Astrocyte (in vitro differentiated cells and primary cell): ENCODE results near the gene MYBBP1A. TPM values are rescaled to one million over a fixed set of nuclear protein-coding genes. Genes with fewer than 3 reads are reported as not detected.

Experiments
- DNase-seq: peaks from one replicate; pipeline ENCODE4 v3.0.0-alpha.2; 2010; ENCODE audit warnings: low read depth
- FAIRE-seq: peaks from 2 replicates; lab custom pipeline; 2011; peaks lifted over from hg19 to GRCh38; lab: Jason Lieb, UNC
- H2AFZ ChIP-seq: 2 replicates; pipeline ENCODE4 v1.6.0; 2012; ENCODE audit warnings: low read depth, low read length, inconsistent platforms
- H3K27ac ChIP-seq: 2 replicates; pipeline ENCODE4 v1.5.1; 2011; ENCODE audit warnings: low read depth, low read length, inconsistent platforms
- H3K27me3 ChIP-seq: 2 replicates; pipeline ENCODE4 v1.6.0; 2011; ENCODE audit warnings: low read length, inconsistent platforms; ENCODE audit not compliant: insufficient read depth
- H3K36me3 ChIP-seq: 2 replicates; pipeline ENCODE4 v1.5.1; 2011; ENCODE audit warnings: low read length, inconsistent platforms; ENCODE audit not compliant: insufficient read depth
- H3K4me1 ChIP-seq: 2 replicates; pipeline ENCODE4 v1.5.1; 2011; ENCODE audit warnings: low read length, inconsistent platforms; ENCODE audit not compliant: insufficient read depth
- H3K4me2 ChIP-seq: 2 replicates; pipeline ENCODE4 v1.6.0; 2012; ENCODE audit warnings: low read length, inconsistent platforms
- H3K4me3 ChIP-seq: 2 replicates; pipeline ENCODE4 v1.5.1; 2011; ENCODE audit warnings: low read depth, mild to moderate bottlenecking, low read length, inconsistent platforms; ENCODE audit not compliant: insufficient read depth
- H3K79me2 ChIP-seq: 2 replicates; pipeline ENCODE4 v1.6.0; 2012; ENCODE audit warnings: mild to moderate bottlenecking, low read length, inconsistent platforms; ENCODE audit not compliant: insufficient read depth
- H3K9ac ChIP-seq: 2 replicates; pipeline ENCODE4 v1.6.0; 2012; ENCODE audit warnings: mild to moderate bottlenecking, low read length, inconsistent platforms
- H3K9me3 ChIP-seq: 2 replicates; pipeline ENCODE4 v1.5.1; 2012; ENCODE audit warnings: low read depth, mild to moderate bottlenecking, low read length, inconsistent platforms; ENCODE audit not compliant: insufficient read depth
- H4K20me1 ChIP-seq: 2 replicates; pipeline ENCODE4 v1.6.0; 2012; ENCODE audit warnings: low read length, inconsistent platforms; ENCODE audit not compliant: insufficient read depth
- H3K27ac Mint-ChIP-seq: one replicate; pipeline ENCODE4 v1.8.0; 2021; ENCODE audit warnings: mild to moderate bottlenecking, mixed read lengths; ENCODE audit not compliant: unreplicated experiment
- H3K27me3 Mint-ChIP-seq: one replicate; pipeline ENCODE4 v1.8.0; 2021; ENCODE audit warnings: low read depth, mixed read lengths; ENCODE audit not compliant: unreplicated experiment
- H3K36me3 Mint-ChIP-seq: one replicate; pipeline ENCODE4 v1.8.0; 2021; ENCODE audit warnings: low read depth, mixed read lengths; ENCODE audit not compliant: unreplicated experiment
- H3K4me1 Mint-ChIP-seq: one replicate; pipeline ENCODE4 v1.8.0; 2021; ENCODE audit warnings: low read depth, mixed read lengths; ENCODE audit not compliant: unreplicated experiment
- H3K4me3 Mint-ChIP-seq: one replicate; pipeline ENCODE4 v1.8.0; 2021; ENCODE audit warnings: mild to moderate bottlenecking, moderate library complexity, mixed read lengths; ENCODE audit not compliant: unreplicated experiment
- H3K9me3 Mint-ChIP-seq: one replicate; pipeline ENCODE4 v1.8.0; 2021; ENCODE audit warnings: mild to moderate bottlenecking, mixed read lengths; ENCODE audit not compliant: unreplicated experiment
- EZH2 ChIP-seq: IDR thresholded peaks from 2 replicates; pipeline ENCODE4 v1.6.1; 2012; ENCODE audit warnings: mild to moderate bottlenecking, low read length, inconsistent platforms; ENCODE audit not compliant: insufficient read depth
- total RNA-seq: library from RNA; stranded (reverse); gene quantifications from 2 replicates; pipeline ENCODE4 v1.2.1, GENCODE V29; 2021
- TF ChIP-seq, protein P1 (sequence below): IDR thresholded peaks from 2 replicates; pipeline ENCODE4 v1.5.1; 2011; ENCODE audit warnings: low read depth, mild to moderate bottlenecking, inconsistent platforms, low read length, moderate library complexity; ENCODE audit not compliant: insufficient read depth

The MYBBP1A gene
- total RNA-seq, 1 donor from 2014 or later: 71.1 TPM

DNA sequence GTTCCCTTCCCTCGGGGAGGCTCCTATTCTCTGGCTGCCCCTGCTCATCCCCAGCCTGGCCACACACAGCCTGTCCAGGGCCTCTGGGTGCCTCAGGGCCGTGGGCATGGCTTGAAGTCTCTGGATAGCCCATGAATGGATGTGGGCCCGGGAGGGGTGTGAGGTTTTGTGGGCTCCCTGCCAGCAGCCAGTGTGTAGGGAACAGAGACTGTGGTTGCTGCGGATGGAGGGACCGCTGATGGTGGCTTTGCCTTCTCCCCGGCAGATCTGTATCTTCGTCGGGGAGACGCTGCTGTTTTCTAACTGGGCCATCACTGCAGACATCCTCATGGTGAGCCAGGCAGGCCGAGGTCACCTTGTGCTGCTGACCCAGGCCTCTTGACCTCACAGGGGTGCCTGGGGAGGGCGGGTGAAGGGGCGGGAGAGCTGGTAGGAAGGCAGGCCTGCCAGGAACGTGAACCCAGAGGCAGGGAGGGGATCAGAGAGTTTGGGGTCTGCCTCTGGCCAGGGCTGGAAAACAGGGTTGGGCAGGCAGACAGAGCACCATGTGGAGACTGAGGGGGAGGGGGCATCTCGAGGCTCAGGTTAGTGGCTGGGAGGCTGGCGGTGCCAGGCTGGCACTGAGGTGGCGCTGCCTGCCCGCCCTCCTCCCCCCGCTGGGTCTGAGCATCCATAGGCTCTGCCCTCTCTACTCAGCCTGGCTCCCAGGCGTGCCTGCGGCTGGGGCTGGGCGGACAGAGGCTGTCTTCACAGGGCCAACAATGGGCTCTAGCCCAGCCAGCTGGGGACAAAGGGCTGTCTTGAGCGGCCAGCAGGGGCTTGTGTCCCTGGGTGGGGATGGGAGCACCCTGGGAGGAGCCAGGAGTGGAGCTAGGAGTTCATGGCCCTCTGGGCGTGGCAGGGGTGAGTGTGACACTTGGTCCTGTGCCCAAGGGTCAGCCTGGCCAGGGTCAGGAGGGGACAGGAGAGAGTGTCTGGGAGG is 21.4 kb downstream of the MYBBP1A start:
- Mint-ChIP-seq H3K27ac (no peak overlapping the region), H3K36me3 (no peaks in the 10 kb centered on the region), H3K4me1 (peaks cover 2% of the 10 kb centered on the region), H3K4me3 (no peak overlapping the region), H3K27me3 (peaks cover 20% of the 10 kb centered on the region), H3K9me3 (no peaks in the 10 kb centered on the region)
- Histone ChIP-seq H3K27ac (no peak overlapping the region), H3K4me1 (peaks cover 3% of the 10 kb centered on the region), H3K4me3 (no peak overlapping the region), H3K27me3 (no peaks in the 10 kb centered on the region), H4K20me1 (peaks cover 15% of the 10 kb centered on the region), H3K79me2 (no peaks in the 10 kb centered on the region), H3K36me3 (no peaks in the 10 kb centered on the region), H3K4me2 (no peak overlapping the region), H3K9me3 (no peaks in the 10 kb centered on the region), H3K9ac (no peak overlapping the region), H2AFZ (no peak overlapping the region)
- TF ChIP-seq EZH2: no peak
- TF ChIP-seq, protein P1, sequence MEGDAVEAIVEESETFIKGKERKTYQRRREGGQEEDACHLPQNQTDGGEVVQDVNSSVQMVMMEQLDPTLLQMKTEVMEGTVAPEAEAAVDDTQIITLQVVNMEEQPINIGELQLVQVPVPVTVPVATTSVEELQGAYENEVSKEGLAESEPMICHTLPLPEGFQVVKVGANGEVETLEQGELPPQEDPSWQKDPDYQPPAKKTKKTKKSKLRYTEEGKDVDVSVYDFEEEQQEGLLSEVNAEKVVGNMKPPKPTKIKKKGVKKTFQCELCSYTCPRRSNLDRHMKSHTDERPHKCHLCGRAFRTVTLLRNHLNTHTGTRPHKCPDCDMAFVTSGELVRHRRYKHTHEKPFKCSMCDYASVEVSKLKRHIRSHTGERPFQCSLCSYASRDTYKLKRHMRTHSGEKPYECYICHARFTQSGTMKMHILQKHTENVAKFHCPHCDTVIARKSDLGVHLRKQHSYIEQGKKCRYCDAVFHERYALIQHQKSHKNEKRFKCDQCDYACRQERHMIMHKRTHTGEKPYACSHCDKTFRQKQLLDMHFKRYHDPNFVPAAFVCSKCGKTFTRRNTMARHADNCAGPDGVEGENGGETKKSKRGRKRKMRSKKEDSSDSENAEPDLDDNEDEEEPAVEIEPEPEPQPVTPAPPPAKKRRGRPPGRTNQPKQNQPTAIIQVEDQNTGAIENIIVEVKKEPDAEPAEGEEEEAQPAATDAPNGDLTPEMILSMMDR: no peak
- FAIRE-seq (no peak), DNase-seq (no peak)

DNA sequence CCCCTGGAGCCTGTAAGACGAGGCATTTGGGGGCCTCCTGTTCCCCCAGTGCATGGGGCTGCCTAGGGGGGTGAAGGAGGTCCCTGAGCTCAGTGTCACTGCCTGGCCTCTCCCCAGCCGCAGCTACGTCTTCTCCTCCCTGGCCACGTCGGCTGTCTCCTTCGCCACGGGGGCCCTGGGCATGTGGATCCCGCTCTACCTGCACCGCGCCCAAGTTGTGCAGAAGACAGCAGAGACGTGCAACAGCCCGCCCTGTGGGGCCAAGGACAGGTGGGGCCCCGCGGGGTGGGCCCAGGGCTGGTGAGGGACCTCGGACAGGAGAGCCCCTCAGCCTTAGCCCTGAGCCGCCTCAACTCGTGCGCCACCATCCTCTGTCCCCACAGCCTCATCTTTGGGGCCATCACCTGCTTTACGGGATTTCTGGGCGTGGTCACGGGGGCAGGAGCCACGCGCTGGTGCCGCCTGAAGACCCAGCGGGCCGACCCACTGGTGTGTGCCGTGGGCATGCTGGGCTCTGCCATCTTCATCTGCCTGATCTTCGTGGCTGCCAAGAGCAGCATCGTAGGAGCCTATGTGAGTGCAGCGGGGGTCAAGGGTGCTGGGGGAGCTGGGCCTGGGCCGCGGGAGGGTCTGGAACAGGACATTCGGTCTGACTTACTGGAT is 22.2 kb downstream of the MYBBP1A start:
- Histone ChIP-seq H3K36me3 (no peaks in the 10 kb centered on the region), H3K4me1 (peaks cover 3% of the 10 kb centered on the region), H2AFZ (no peak overlapping the region), H3K9me3 (no peaks in the 10 kb centered on the region), H3K9ac (no peak overlapping the region), H3K27me3 (peaks cover 2% of the 10 kb centered on the region), H3K4me3 (no peak overlapping the region), H3K79me2 (no peaks in the 10 kb centered on the region), H4K20me1 (peaks cover 10% of the 10 kb centered on the region), H3K27ac (no peak overlapping the region), H3K4me2 (no peak overlapping the region)
- no peak overlapping the region for H3K27ac Mint-ChIP-seq
- no peak overlapping the region for H3K4me3 Mint-ChIP-seq
- no peaks in the 10 kb centered on the region for H3K36me3 Mint-ChIP-seq
- H3K27me3 Mint-ChIP-seq: peaks cover 20% of the 10 kb centered on the region
- FAIRE-seq: no peak
- peaks cover 2% of the 10 kb centered on the region for H3K4me1 Mint-ChIP-seq
- no peak for DNase-seq
- no peaks in the 10 kb centered on the region for H3K9me3 Mint-ChIP-seq
- TF ChIP-seq, protein P1: no peak
- no peak for TF ChIP-seq EZH2
